SK-N-SH treated with all-trans-retinoic acid at 6 μM for 48 hours (cell line): ENCODE results near the gene SERTAD2.

Experiments
- ATAC-seq: fragments of 200-7000 bp; cut with Tn5 transposase; 3 replicates; pipeline ENCODE4 v1.9.1; 2020; ENCODE audit warnings: mild to moderate bottlenecking, moderate library complexity
- ARNTL ChIP-seq: fragments of 450-650 bp; formaldehyde crosslinking; IDR thresholded peaks from 2 replicates; pipeline ENCODE4 v1.5.0; 2020; ENCODE audit warnings: low read depth, mild to moderate bottlenecking, moderate library complexity, borderline replicate concordance
- BACH2 ChIP-seq: fragments of 250-450 bp; sonication (Bioruptor Pico); IDR thresholded peaks from 2 replicates; pipeline ENCODE4 v1.9.0; 2021; ENCODE audit warnings: mild to moderate bottlenecking, borderline replicate concordance
- CSDC2 ChIP-seq: fragments of 250-450 bp; sonication (Bioruptor Pico); IDR thresholded peaks from 2 replicates; pipeline ENCODE4 v1.5.0; 2020; ENCODE audit warnings: mild to moderate bottlenecking, moderate library complexity
- CSRNP3 ChIP-seq: fragments of 250-450 bp; sonication (Bioruptor Pico); IDR thresholded peaks from 2 replicates; pipeline ENCODE4 v1.5.1; 2021; ENCODE audit warnings: mild to moderate bottlenecking, moderate library complexity
- ESRRG ChIP-seq: fragments of 250-450 bp; sonication (Bioruptor Pico); IDR thresholded peaks from 2 replicates; pipeline ENCODE4 v1.6.1; 2021; ENCODE audit warnings: mild to moderate bottlenecking
- GLIS3 ChIP-seq: fragments of 250-450 bp; sonication (Bioruptor Pico); IDR thresholded peaks from 2 replicates; pipeline ENCODE4 v1.5.0; 2020; ENCODE audit warnings: mild to moderate bottlenecking, moderate library complexity
- ISL1 ChIP-seq: fragments of 250-450 bp; sonication (Bioruptor Pico); IDR thresholded peaks from 2 replicates; pipeline ENCODE4 v2.1.2; 2022; ENCODE audit warnings: mild to moderate bottlenecking, moderate library complexity
- OSR1 ChIP-seq: fragments of 250-450 bp; sonication (Bioruptor Pico); IDR thresholded peaks from 2 replicates; pipeline ENCODE4 v1.8.0; 2022; ENCODE audit warnings: moderate library complexity, mild to moderate bottlenecking, inconsistent platforms
- PATZ1 ChIP-seq: fragments of 250-450 bp; sonication (Bioruptor Pico); IDR thresholded peaks from 2 replicates; pipeline ENCODE4 v1.8.0; 2020; ENCODE audit warnings: mild to moderate bottlenecking, moderate library complexity, borderline replicate concordance
- POU6F1 ChIP-seq: fragments of 250-450 bp; sonication (Bioruptor Pico); IDR thresholded peaks from 2 replicates; pipeline ENCODE4 v1.8.0; 2021; ENCODE audit warnings: low read depth, mild to moderate bottlenecking, moderate library complexity, borderline replicate concordance
- PPARA ChIP-seq: fragments of 250-450 bp; sonication (Bioruptor Pico); IDR thresholded peaks from 2 replicates; pipeline ENCODE4 v1.5.0; 2020; ENCODE audit warnings: mild to moderate bottlenecking, borderline replicate concordance
- RARB ChIP-seq: fragments of 250-450 bp; sonication (Bioruptor Pico); IDR thresholded peaks from 2 replicates; pipeline ENCODE4 v1.8.0; 2021; ENCODE audit warnings: mild to moderate bottlenecking, moderate library complexity
- SNAI2 ChIP-seq: fragments of 250-450 bp; sonication (Bioruptor Pico); IDR thresholded peaks from 2 replicates; pipeline ENCODE4 v1.5.0; 2020; ENCODE audit warnings: mild to moderate bottlenecking, moderate library complexity
- TCF4 ChIP-seq: fragments of 250-450 bp; sonication (Bioruptor Pico); IDR thresholded peaks from 2 replicates; pipeline ENCODE4 v1.8.0; 2021; ENCODE audit warnings: mild to moderate bottlenecking, moderate library complexity, borderline replicate concordance
- TOX ChIP-seq: fragments of 250-450 bp; sonication (Bioruptor Pico); IDR thresholded peaks from 2 replicates; pipeline ENCODE4 v1.8.0; 2021; ENCODE audit warnings: mild to moderate bottlenecking, moderate library complexity, borderline replicate concordance
- TSHZ2 ChIP-seq: fragments of 250-450 bp; sonication (Bioruptor Pico); IDR thresholded peaks from 2 replicates; pipeline ENCODE4 v1.5.0; 2020; ENCODE audit warnings: mild to moderate bottlenecking, moderate library complexity
- ZC3H10 ChIP-seq: fragments of 250-450 bp; sonication (Bioruptor Pico); IDR thresholded peaks from 2 replicates; pipeline ENCODE4 v1.5.1; 2021; ENCODE audit warnings: mild to moderate bottlenecking, moderate library complexity
- ZFP3 ChIP-seq: fragments of 250-450 bp; sonication (Bioruptor Pico); IDR thresholded peaks from 2 replicates; pipeline ENCODE4 v1.5.0; 2020; ENCODE audit warnings: mild to moderate bottlenecking, moderate library complexity
- ZFP30 ChIP-seq: fragments of 450-650 bp; formaldehyde crosslinking; IDR thresholded peaks from 2 replicates; pipeline ENCODE4 v1.5.0; 2022; ENCODE audit warnings: mild to moderate bottlenecking, moderate library complexity
- ZNF565 ChIP-seq: fragments of 450-650 bp; formaldehyde crosslinking; conservative IDR thresholded peaks from 2 replicates; pipeline ENCODE4 v1.5.0; 2020; ENCODE audit warnings: low read depth, mild to moderate bottlenecking, moderate library complexity
- ZNF70 ChIP-seq: fragments of 450-650 bp; formaldehyde crosslinking; IDR thresholded peaks from 2 replicates; pipeline ENCODE4 v1.5.0; 2020; ENCODE audit warnings: mild to moderate bottlenecking, moderate library complexity
- ZNF8 ChIP-seq: fragments of 450-650 bp; formaldehyde crosslinking; IDR thresholded peaks from 2 replicates; pipeline ENCODE4 v1.5.0; 2020; ENCODE audit warnings: mild to moderate bottlenecking, moderate library complexity

Gene SERTAD2

GRCh38 chr2:64655873-64656272 is 2.2 kb upstream of the SERTAD2 start (continued):
- no peak for TF ChIP-seq ISL1 (CRISPR knock-in tag)
- TF ChIP-seq TCF4 (CRISPR knock-in tag): no peak
- TF ChIP-seq BACH2 (CRISPR knock-in tag): no peak
- TF ChIP-seq, all 23 proteins: peak for 0

GRCh38 chr2:64655018-64655664 is 1.4 kb upstream of the SERTAD2 start:
- TF ChIP-seq TSHZ2 (CRISPR knock-in tag) (no peak), ZFP3 (CRISPR knock-in tag) (no peak), TOX (CRISPR knock-in tag) (no peak), BACH2 (CRISPR knock-in tag) (no peak), ISL1 (CRISPR knock-in tag) (no peak), OSR1 (no peak), ZNF70 (CRISPR knock-in tag) (no peak), POU6F1 (CRISPR knock-in tag) (no peak), PPARA (CRISPR knock-in tag) (no peak), CSDC2 (CRISPR knock-in tag) (no peak), ESRRG (CRISPR knock-in tag) (no peak), GLIS3 (CRISPR knock-in tag) (no peak), ZFP30 (CRISPR knock-in tag) (no peak), PATZ1 (no peak), TCF4 (CRISPR knock-in tag) (no peak), RARB (CRISPR knock-in tag) (no peak), SNAI2 (no peak), ZNF565 (CRISPR knock-in tag) (no peak), CSRNP3 (CRISPR knock-in tag) (no peak)
- peak; percentile 40 for ATAC-seq

- peak; percentile 61 for ATAC-seq
- TF ChIP-seq ZC3H10 (0 out of 2 replicates have a peak, but pooled peaks have one; percentile 5), ZFP3 (CRISPR knock-in tag) (no peak), RARB (CRISPR knock-in tag) (no peak), TSHZ2 (CRISPR knock-in tag) (no peak), ZNF8 (CRISPR knock-in tag) (no peak), OSR1 (no peak), PATZ1 (0 out of 2 replicates have a peak, but pooled peaks have one; percentile 22), POU6F1 (CRISPR knock-in tag) (no peak), TOX (CRISPR knock-in tag) (no peak), ARNTL (CRISPR knock-in tag) (no peak)
These were observed 524 bp upstream of the SERTAD2 start for GRCh38 chr2:64654063-64654811.
